ENCODE data around the gene SRC. TPM values are rescaled to one million over a fixed set of nuclear protein-coding genes. Genes with fewer than 3 reads are reported as not detected.

Gene SRC
- total RNA-seq, 2 donors from 2014 or later = 25.9 to 35.3 TPM

GRCh38 chr20:37395921-37396415 is 50.0 kb downstream of the SRC start:
- ATAC-seq (no peak), DNase-seq (no peak)
- no peak overlapping the region for H3K4me3 ChIP-seq
- H3K36me3 ChIP-seq (replicated peaks in 1 of 2; ENCODE audit: insufficient read depth in 1 of 2, low read depth in 2 of 2) = peaks cover 6 to 10% of the 10 kb centered on the region in 2 donors
- H3K9me3 ChIP-seq = no peaks in the 10 kb centered on the region
- no peaks in the 10 kb centered on the region for H3K4me1 ChIP-seq
- intact Hi-C loops (cut with DNase I) = loop anchor here (10.0 kb wide), 1 partner anchor 129 kb away; the partner anchor contains the start of genes BLCAP and NNAT
- WGBS, 2 donors = 86 to 98% methylated on average over 7 to 15 of the region's 22 CpGs
- H3K27me3 ChIP-seq = no peaks in the 10 kb centered on the region
- no peak overlapping the region for H3K27ac ChIP-seq
- TF ChIP-seq CTCF (IDR thresholded peaks at IDR 0.05) (no peak), POLR2A (IDR thresholded peaks at IDR 0.05) (no peak)

DNA sequence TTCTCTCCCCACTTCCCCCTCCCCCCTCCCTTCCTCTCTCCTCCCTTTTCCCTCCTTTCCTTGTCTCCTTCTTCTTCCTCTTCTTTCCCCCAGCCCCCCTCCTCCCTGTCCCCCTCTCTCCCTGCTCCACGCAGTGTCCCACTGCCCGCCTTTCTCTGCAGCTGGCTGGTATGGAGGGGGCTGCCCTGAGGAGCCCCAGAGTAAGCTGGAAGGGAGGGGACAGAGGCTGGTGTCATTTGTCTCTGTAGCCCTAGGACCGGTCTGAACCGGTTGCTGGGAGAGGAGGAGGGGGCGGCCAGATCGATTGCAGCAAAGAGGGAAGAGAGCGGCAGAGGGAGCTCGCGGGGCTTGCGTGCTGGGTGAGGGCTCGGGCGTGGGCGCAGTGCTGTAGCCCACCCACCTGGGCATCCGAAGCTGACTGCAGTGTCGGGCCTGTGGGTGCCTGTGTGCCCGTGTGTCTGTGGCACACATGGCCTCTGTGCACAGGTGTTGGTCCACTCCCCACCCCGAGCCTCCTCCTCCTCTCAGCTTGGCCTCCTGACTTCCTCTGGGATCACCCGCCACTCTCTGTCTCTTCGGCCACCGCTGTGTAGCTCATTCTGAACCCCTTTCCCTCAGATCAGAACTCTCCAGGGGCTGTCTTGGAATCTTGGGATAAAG is 50.6 kb downstream of the SRC start:
- DNase-seq (no peak), ATAC-seq (no peak)
- Histone ChIP-seq H3K4me3 (no peak overlapping the region), H3K27ac (no peak overlapping the region), H3K27me3 (no peaks in the 10 kb centered on the region), H3K9me3 (no peaks in the 10 kb centered on the region), H3K36me3 (replicated peaks in 1 of 2; ENCODE audit: insufficient read depth in 1 of 2, low read depth in 2 of 2) (peaks cover 6 to 14% of the 10 kb centered on the region in 2 donors), H3K4me1 (no peaks in the 10 kb centered on the region)
- WGBS, 2 donors = 76 to 81% methylated on average over 18 to 20 of the region's 20 CpGs
- intact Hi-C loops (cut with DNase I) = loop anchor here (10.0 kb wide), 1 partner anchor 128 kb away; the partner anchor contains the start of genes BLCAP and NNAT
- TF ChIP-seq POLR2A (IDR thresholded peaks at IDR 0.05) = no peak
- no peak for TF ChIP-seq CTCF (IDR thresholded peaks at IDR 0.05)

GRCh38 chr20:37397076-37397953 is 51.4 kb downstream of the SRC start:
- TF ChIP-seq POLR2A (IDR thresholded peaks at IDR 0.05) = no peak
- TF ChIP-seq CTCF (IDR thresholded peaks at IDR 0.05) = no peak
- WGBS, 2 donors = 89 to 91% methylated on average over 7 to 22 of the region's 24 CpGs
- Histone ChIP-seq H3K36me3 (replicated peaks in 1 of 2; ENCODE audit: insufficient read depth in 1 of 2, low read depth in 2 of 2) (peaks cover 6 to 14% of the 10 kb centered on the region in 2 donors), H3K27me3 (no peaks in the 10 kb centered on the region), H3K4me1 (no peaks in the 10 kb centered on the region), H3K27ac (no peak overlapping the region), H3K9me3 (no peaks in the 10 kb centered on the region), H3K4me3 (no peak overlapping the region)
- no peak for DNase-seq
- intact Hi-C loops (cut with DNase I) = loop anchor here (10.0 kb wide), 1 partner anchor 127 kb away; the partner anchor contains the start of genes BLCAP and NNAT
- no peak for ATAC-seq

GRCh38 chr20:37397954-37398749 is 52.2 kb downstream of the SRC start:
- H3K36me3 ChIP-seq (replicated peaks in 1 of 2; ENCODE audit: insufficient read depth in 1 of 2, low read depth in 2 of 2) = peaks cover 6 to 10% of the 10 kb centered on the region in 2 donors
- whole genome bisulfite sequencing, 2 donors = 90 to 93% methylated on average over 22 to 28 of the region's 30 CpGs

More at GRCh38 chr20:37397954-37398749, 52.2 kb downstream of the SRC start:
- Histone ChIP-seq H3K27me3 (no peaks in the 10 kb centered on the region), H3K27ac (no peak overlapping the region), H3K4me3 (no peak overlapping the region), H3K4me1 (no peaks in the 10 kb centered on the region), H3K9me3 (no peaks in the 10 kb centered on the region)
- ATAC-seq (no peak), DNase-seq (no peak)
- intact Hi-C loops (cut with DNase I) = loop anchor here (10.0 kb wide), 1 partner anchor 127 kb away; the partner anchor contains the start of genes BLCAP and NNAT
- TF ChIP-seq POLR2A (IDR thresholded peaks at IDR 0.05) (no peak), CTCF (IDR thresholded peaks at IDR 0.05) (no peak)

Measured in body of pancreas (tissue), 4 donors.